Mesothelial cell of epicardium (in vitro differentiated cells): ENCODE measurements around the gene KATNA1. TPM values are rescaled to one million over a fixed set of nuclear protein-coding genes. Genes with fewer than 3 reads are reported as not detected.

ENCODE experiments used
- DNase-seq, 2 experiments: peaks; one replicate each; pipeline ENCODE4 v3.0.0; 2021; ENCODE audit warnings: low spot score in 2 of 2; ENCODE audit not compliant: unreplicated experiment in 2 of 2
- H3K27ac Mint-ChIP-seq: 2 replicates; pipeline ENCODE4 v1.8.0; 2021; ENCODE audit warnings: mixed read lengths
- H3K27me3 Mint-ChIP-seq: 2 replicates; pipeline ENCODE4 v1.8.0; 2021; ENCODE audit warnings: low read depth, mixed read lengths
- H3K36me3 Mint-ChIP-seq: 2 replicates; pipeline ENCODE4 v1.8.0; 2021; ENCODE audit warnings: mixed read lengths
- H3K4me1 Mint-ChIP-seq: 2 replicates; pipeline ENCODE4 v1.8.0; 2021; ENCODE audit warnings: mixed read lengths
- H3K4me3 Mint-ChIP-seq: 2 replicates; pipeline ENCODE4 v1.8.0; 2021; ENCODE audit warnings: mild to moderate bottlenecking, moderate library complexity, mixed read lengths
- H3K9me3 Mint-ChIP-seq: 2 replicates; pipeline ENCODE4 v1.8.0; 2021; ENCODE audit warnings: mixed read lengths
- total RNA-seq: library from RNA; stranded (reverse); gene quantifications from 3 replicates; pipeline ENCODE4 v1.2.1, GENCODE V29; 2021
- TF ChIP-seq, protein P1 (sequence below): fragments of 200-600 bp; sonication (generic); IDR thresholded peaks from one replicate; pipeline ENCODE4 v1.5.0; 2021; ENCODE audit warnings: antibody characterized with exemption; ENCODE audit not compliant: unreplicated experiment

KATNA1 gene
- total RNA-seq, 1 donor from 2014 or later = 18.8 TPM

GRCh38 chr6:149558029-149558428 lies 90.5 kb downstream of the KATNA1 start:
- Mint-ChIP-seq H3K36me3 (no peaks in the 10 kb centered on the region), H3K9me3 (no peaks in the 10 kb centered on the region), H3K4me1 (no peaks in the 10 kb centered on the region), H3K27me3 (peaks cover 67% of the 10 kb centered on the region), H3K4me3 (no peak overlapping the region), H3K27ac (no peak overlapping the region)
- no peak for DNase-seq
- TF ChIP-seq, protein P1, sequence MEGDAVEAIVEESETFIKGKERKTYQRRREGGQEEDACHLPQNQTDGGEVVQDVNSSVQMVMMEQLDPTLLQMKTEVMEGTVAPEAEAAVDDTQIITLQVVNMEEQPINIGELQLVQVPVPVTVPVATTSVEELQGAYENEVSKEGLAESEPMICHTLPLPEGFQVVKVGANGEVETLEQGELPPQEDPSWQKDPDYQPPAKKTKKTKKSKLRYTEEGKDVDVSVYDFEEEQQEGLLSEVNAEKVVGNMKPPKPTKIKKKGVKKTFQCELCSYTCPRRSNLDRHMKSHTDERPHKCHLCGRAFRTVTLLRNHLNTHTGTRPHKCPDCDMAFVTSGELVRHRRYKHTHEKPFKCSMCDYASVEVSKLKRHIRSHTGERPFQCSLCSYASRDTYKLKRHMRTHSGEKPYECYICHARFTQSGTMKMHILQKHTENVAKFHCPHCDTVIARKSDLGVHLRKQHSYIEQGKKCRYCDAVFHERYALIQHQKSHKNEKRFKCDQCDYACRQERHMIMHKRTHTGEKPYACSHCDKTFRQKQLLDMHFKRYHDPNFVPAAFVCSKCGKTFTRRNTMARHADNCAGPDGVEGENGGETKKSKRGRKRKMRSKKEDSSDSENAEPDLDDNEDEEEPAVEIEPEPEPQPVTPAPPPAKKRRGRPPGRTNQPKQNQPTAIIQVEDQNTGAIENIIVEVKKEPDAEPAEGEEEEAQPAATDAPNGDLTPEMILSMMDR = no peak

DNA sequence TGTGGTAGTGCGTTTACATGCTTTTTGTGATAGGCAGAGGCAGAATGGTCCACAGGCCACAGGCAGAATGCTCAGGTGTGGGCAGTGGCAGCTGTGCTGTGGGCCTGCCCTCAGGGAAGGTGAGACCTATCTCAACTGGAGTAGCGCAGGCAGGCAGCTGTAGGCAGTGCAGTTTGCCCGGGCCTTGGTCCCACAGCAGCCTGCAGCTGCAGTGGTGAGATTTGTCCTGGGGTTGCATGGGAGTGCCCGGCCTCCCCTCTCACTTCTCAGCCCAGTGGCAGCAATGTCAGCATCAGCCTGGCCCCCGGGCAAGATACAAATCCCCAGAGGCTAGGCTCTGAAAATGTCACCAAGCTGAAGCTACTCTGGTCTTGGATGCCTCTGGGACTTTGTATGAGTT lies 96.6 kb downstream of the KATNA1 start:
- no peak overlapping the region for H3K4me3 Mint-ChIP-seq
- TF ChIP-seq, protein P1 = no peak
- peaks cover 61% of the 10 kb centered on the region for H3K27me3 Mint-ChIP-seq
- H3K36me3 Mint-ChIP-seq = no peaks in the 10 kb centered on the region
- peaks cover 3% of the 10 kb centered on the region for H3K4me1 Mint-ChIP-seq
- no peaks in the 10 kb centered on the region for H3K9me3 Mint-ChIP-seq
- DNase-seq = no peak
- H3K27ac Mint-ChIP-seq = no peak overlapping the region

DNA sequence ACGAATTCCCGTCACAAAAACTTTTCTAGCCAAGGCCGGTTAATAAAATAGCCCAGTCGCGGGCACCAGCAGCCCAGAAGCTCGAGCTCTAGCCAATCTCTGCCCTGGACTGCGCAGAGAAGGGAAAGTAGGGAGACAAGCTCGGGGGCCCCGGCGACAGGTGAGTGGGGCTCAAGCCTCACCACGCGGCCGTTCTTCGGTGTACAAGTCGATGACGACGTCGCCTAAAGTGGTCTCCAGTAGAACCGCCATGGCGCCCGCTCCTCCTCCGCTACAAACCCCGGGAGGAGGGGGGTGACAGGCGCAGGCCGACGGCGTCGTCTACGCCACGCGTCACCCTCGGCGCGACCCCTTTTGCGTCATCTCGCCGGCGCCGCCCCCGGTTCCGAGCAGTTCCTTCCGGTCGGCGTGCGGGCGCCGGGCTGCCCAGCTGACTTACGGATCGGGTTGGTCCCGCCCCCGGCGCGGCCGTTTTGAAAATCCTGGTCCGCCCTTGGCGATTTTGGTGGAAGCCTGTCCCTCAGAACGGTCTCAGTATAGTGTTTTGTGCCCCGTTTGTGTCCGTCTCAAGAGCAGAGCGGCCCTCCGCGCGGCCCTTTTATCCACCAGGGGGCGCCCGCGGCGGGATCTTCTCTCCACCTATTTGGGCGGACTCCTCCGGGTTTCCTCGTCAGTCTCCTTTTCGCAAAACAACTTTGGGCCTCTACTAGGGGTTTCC lies 102.6 kb downstream of the KATNA1 start, which contains the start of gene PPIL4:
TSS of gene PPIL4 (minus strand) at position 290 of the 718 bp plus-strand sequence. CDS start at position 252, 38 bp downstream.
- peak within 1 kb of the TSS; percentile 100 for H3K27ac Mint-ChIP-seq
- H3K4me1 Mint-ChIP-seq = peaks cover 29% of the 10 kb centered on the region
- H3K36me3 Mint-ChIP-seq = no peaks in the 10 kb centered on the region
- TF ChIP-seq, protein P1 = peak; percentile 96
- H3K27me3 Mint-ChIP-seq = peaks cover 20% of the 10 kb centered on the region
- peak within 1 kb of the TSS; percentile 96 for H3K4me3 Mint-ChIP-seq
- no peaks in the 10 kb centered on the region for H3K9me3 Mint-ChIP-seq
- peak; percentile 93 to 98 for DNase-seq

DNA sequence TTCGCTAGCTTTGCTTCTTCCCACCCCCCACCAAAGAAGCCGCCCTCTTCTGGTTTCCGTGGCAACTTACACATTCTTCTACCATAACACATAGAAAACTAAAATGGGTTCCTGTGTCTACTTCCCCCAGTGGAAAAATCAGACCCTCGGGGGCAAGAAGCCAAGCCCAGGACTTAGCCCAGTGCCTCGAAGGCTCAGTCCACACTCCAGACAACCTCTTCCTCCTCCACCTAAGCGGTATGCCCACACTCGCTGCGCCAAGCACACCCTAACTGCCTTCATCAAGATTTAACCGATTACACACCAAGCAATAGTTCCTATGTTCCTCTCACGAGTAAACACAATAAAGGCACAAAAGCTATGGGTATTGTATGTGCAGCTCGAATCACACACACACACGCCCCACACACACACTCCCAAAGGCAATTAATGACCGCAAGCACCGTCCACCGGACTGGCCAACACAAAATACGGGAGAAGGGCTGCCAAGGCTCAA lies 103.2 kb downstream of the KATNA1 start:
- H3K4me3 Mint-ChIP-seq = peak overlapping the region; percentile 96
- DNase-seq = peak in 1 of 2 experiments; percentile 49
- peak overlapping the region; percentile 100 for H3K27ac Mint-ChIP-seq
- no peaks in the 10 kb centered on the region for H3K9me3 Mint-ChIP-seq
- H3K27me3 Mint-ChIP-seq = peaks cover 17% of the 10 kb centered on the region
- H3K36me3 Mint-ChIP-seq = no peaks in the 10 kb centered on the region
- peaks cover 29% of the 10 kb centered on the region for H3K4me1 Mint-ChIP-seq
- TF ChIP-seq, protein P1 = peak; percentile 18

Other genes starting within 250 kb of the KATNA1 start
- 3.4 to 4.2 TPM (median 3.9 TPM) in 3 replicates for gene SUMO4, start 248.5 kb downstream of the KATNA1 start, total RNA-seq
- 0.44 to 0.72 TPM (median 0.47 TPM) in 3 replicates for gene ZC3H12D, start 163.7 kb downstream of the KATNA1 start, total RNA-seq
- gene PPIL4, start 102.7 kb downstream of the KATNA1 start, total RNA-seq = 38.1 to 40.3 TPM (median 39.8 TPM) in 3 replicates
- gene GINM1, start 82.3 kb downstream of the KATNA1 start, total RNA-seq = 34.9 to 36.7 TPM (median 36.5 TPM) in 3 replicates
- gene LATS1, start 69.4 kb upstream of the KATNA1 start, total RNA-seq = 38.4 to 39.4 TPM (median 39.0 TPM) in 3 replicates
- 38.8 to 41.0 TPM (median 40.2 TPM) in 3 replicates for gene NUP43, start 97.8 kb upstream of the KATNA1 start, total RNA-seq
- 43.4 to 45.6 TPM (median 44.4 TPM) in 3 replicates for gene PCMT1, start 101.0 kb upstream of the KATNA1 start, total RNA-seq
- 17.2 to 17.9 TPM (median 17.8 TPM) in 3 replicates for gene LRP11, start 215.6 kb upstream of the KATNA1 start, total RNA-seq
- gene RAET1E, start 249.4 kb upstream of the KATNA1 start, total RNA-seq = not detected in 3 replicates